GM10266 (cell line): ENCODE measurements around the gene CEP250.

ENCODE experiments used
- DNase-seq: peaks from one replicate; pipeline ENCODE4 v3.0.0; 2012; ENCODE audit errors: extremely low spot score
- TF ChIP-seq, protein P1 (sequence below): IDR thresholded peaks from 2 replicates; pipeline ENCODE4 v1.5.1; 2012; ENCODE audit warnings: mild to moderate bottlenecking, low read depth; ENCODE audit not compliant: control insufficient read depth, insufficient read depth; ENCODE audit errors: missing control alignments

CEP250 gene

DNA sequence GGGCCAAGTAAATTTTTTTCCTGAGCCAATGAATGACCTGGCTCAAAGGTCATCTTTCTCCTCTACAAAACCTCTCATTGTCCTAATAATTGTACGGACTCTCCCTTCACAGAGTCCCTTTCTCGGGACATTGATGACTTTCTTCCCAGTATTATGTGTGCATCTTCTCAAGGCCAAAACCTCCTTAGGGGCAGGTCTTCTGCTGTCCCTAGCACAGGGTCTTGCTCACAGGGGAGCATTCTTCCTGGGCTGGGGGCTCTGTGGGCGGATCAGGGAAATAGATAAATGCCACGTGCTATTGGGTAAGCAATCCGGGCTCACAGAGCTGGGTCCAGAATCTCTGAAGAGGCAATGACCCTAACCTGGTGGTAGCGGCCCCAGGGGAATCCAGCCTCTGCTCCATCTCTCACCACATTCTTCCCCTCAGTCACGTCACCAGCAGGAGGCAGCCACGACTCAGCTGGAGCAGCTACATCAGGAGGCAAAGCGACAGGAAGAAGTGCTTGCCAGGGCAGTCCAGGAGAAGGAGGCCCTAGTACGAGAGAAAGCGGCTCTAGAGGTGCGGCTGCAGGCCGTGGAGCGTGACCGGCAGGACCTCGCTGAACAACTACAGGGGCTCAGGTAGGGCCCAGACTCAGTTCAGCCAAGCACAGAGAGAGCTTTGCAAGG is 23.5 kb downstream of the CEP250 start:
- TF ChIP-seq, protein P1, sequence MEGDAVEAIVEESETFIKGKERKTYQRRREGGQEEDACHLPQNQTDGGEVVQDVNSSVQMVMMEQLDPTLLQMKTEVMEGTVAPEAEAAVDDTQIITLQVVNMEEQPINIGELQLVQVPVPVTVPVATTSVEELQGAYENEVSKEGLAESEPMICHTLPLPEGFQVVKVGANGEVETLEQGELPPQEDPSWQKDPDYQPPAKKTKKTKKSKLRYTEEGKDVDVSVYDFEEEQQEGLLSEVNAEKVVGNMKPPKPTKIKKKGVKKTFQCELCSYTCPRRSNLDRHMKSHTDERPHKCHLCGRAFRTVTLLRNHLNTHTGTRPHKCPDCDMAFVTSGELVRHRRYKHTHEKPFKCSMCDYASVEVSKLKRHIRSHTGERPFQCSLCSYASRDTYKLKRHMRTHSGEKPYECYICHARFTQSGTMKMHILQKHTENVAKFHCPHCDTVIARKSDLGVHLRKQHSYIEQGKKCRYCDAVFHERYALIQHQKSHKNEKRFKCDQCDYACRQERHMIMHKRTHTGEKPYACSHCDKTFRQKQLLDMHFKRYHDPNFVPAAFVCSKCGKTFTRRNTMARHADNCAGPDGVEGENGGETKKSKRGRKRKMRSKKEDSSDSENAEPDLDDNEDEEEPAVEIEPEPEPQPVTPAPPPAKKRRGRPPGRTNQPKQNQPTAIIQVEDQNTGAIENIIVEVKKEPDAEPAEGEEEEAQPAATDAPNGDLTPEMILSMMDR: peak; percentile 4
- DNase-seq: no peak

DNA sequence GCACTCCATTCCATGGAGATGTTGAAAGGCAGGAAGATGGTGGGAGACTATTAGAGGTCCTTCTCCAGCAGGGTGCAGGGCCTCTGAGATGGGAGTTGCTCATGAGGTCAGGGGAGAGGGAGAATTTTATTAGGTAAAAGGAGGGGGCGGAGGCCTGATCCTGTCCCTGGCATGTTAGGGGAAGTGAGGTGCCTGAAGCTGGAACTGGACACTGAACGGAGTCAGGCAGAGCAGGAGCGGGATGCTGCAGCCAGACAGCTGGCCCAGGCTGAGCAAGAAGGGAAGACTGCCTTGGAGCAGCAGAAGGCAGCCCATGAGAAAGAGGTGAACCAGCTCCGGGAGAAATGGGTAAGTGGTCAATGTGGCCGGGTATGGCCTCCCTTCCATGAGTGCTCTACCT is 24.4 kb downstream of the CEP250 start:
- no peak for DNase-seq
- TF ChIP-seq, protein P1: no peak

DNA sequence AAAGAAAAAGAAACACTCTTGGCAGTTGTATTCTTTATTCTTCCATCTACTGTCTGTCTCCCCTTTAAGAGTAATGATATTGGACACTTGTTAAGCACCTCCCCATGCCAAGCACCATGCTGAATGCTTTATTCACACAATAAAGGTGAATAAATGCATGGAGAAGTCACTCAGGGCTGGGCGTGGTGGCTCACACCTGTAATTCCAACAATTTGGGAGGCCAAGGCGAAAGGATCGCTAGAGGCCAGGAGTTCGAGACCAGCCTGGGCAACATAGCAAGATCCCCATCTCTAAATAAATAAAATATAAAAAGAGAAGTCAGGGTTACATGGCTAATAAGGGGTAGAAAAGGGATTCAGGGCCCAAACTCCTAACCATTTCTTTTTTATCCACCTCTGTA is 32.1 kb downstream of the CEP250 start:
- no peak for DNase-seq
- TF ChIP-seq, protein P1: no peak

DNA sequence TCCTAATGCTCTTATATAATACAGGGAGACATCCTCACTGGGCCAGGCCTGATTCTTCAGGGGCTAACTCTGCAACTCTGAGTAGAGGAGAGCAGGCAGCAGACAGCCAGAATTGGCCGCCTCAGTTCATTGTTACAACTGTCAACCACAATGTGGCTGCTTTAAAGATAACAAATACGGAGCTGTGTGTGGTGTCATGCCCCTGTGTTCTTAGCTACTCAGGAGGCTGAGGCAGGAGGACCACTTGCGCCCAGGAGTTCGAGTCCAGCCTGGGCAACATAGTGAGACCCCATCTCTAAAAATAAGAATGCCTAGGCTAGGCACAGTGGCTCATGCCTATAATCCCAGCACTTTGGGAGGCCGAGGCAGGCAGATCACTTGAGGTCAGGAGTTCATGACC is 34.3 kb downstream of the CEP250 start:
- TF ChIP-seq, protein P1: no peak
- no peak for DNase-seq

DNA sequence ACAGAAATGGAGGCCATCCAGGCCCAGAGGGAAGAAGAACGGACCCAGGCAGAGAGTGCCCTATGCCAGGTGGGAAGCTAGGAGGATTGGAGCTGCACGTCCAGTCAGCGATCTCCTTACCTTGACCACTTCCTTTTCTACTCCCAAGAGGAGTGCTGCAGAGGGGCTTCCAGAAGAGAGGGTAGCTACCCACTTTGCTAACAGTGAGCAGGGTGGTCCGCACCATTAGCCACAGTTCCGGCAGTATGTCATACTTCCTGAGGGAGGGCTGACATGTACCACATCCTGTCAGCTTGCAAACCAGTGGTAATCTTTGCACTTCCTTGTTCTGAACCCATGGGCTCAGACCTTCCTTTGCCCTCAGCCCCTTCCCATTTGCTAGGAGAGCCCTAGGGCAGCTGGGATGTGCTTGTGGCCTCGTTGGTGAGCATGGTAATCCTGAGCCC is 35.4 kb downstream of the CEP250 start:
- TF ChIP-seq, protein P1: no peak

DNA sequence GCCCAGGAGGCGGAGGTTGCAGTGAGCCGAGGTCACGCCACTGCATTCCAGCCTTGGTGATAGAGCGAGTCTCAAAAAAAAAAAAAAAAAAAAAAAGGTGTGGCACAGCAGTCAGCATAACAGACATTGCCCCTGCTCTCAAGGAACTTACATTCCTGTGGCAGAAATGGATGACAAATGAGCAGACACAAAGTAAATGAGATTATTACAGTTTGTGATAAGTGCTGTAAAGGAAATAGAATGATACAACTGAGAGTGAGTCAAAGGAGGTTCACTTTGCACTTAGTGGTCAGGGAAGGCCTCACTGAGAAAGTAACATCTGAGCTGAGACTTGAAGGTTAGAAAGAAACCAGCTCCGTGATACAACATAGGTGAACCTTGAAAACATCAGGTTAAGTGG is 36.4 kb downstream of the CEP250 start:
- no peak for DNase-seq
- TF ChIP-seq, protein P1: no peak

More for the DNA sequence above, 35.4 kb downstream of the CEP250 start:
- DNase-seq: peak; percentile 85

DNA sequence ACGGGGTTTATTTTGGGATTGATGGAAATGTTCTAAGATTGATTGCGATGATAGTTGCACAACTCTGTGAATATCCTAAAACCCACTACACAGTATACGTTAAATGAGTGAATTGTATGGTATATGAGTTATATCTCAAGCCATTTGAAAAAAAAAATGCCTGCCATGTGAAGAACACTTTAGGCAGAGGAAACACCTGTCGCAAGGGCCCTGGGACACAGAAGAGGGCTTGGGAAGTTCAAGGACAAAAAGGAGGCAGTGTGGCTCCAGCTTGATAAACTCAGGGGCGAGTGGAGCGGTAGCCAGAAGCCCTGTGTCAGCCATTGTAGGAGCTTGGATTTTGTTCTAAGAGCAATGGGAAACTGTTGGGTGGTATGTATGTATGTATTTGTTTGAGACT is 37.0 kb downstream of the CEP250 start:
- TF ChIP-seq, protein P1: no peak

More for the DNA sequence above, 37.0 kb downstream of the CEP250 start:
- DNase-seq: no peak
